ENCODE data around the gene HORMAD2.

DNA sequence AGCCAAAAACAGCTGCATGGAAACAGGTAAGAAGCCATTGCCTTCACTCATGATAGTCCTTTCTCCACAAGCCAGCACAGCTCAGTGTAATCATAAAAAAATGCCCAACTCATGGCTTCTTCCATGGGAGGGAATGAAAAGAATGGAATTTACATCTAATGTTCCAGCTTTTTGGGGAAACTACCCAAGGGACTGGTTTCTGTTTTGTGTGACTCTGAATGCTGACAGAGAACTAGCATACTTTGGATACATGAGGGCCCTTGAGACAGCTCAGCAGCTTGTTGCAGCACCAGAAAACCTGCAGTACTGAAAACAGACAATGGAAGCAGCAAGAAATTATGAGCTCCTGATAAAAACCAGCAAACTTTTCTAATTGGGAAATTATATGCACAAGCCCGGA, 24.2 kb upstream of the HORMAD2 start:
- TF ChIP-seq, protein P1, sequence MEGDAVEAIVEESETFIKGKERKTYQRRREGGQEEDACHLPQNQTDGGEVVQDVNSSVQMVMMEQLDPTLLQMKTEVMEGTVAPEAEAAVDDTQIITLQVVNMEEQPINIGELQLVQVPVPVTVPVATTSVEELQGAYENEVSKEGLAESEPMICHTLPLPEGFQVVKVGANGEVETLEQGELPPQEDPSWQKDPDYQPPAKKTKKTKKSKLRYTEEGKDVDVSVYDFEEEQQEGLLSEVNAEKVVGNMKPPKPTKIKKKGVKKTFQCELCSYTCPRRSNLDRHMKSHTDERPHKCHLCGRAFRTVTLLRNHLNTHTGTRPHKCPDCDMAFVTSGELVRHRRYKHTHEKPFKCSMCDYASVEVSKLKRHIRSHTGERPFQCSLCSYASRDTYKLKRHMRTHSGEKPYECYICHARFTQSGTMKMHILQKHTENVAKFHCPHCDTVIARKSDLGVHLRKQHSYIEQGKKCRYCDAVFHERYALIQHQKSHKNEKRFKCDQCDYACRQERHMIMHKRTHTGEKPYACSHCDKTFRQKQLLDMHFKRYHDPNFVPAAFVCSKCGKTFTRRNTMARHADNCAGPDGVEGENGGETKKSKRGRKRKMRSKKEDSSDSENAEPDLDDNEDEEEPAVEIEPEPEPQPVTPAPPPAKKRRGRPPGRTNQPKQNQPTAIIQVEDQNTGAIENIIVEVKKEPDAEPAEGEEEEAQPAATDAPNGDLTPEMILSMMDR (IDR thresholded peaks at IDR 0.05), result no peak
- no peak for TF ChIP-seq POLR2A (IDR thresholded peaks at IDR 0.05)
